GM13977 (cell line): ENCODE results near the gene LPIN3.
"Not testable (repeated sequence)": the region's sequence is repeated elsewhere in the genome, so short reads cannot be mapped to it uniquely, and the experiment has no call there.

Experiments used
- DNase-seq: peaks from one replicate; pipeline ENCODE4 v3.0.0; 2012; ENCODE audit warnings: low spot score
- in situ Hi-C: fragments of 300-500 bp; cut with MboI; formaldehyde crosslinking; loops from one replicate; pipeline ENCODE4 v1.12.0; 2022; ENCODE audit warnings: low sequenced_read_pairs, low pct_unique_long_range_greater_than_20kb, mixed read lengths, inconsistent platforms; ENCODE audit not compliant: unreplicated experiment
- TF ChIP-seq, protein P1 (sequence below): IDR thresholded peaks from 2 replicates; pipeline ENCODE4 v1.5.1; 2012; ENCODE audit warnings: mild to moderate bottlenecking, control low read depth; ENCODE audit not compliant: insufficient read depth; ENCODE audit errors: extremely low read depth, missing control alignments

Gene LPIN3

DNA sequence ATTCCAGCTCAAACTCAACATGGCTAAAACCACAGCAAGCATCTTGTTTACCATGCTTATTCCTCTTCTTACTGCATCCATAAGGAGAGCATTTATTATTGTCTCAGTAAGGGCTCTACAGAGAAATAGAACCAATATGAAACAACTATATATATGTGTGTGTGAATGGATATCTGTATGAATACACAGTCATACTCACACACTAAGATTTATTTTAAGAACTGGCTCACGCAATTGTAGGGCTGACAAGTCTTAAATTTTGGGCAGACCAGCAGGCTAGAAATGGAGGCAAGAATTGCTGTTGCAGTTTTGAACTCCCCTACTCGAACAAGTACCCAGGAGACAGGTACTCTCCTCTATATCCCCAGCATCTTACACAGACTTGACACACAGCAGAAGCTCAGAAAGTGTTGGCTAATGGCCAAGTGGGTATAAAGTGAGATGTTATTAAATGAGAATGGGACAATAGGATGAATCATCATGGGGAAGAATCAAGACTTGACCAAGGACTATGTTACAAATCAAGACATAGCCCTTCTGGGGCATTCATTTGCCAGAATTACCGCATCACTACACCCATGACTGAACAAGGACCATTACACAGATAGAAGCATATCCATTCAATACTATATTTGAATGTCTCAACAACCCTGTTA is 36.1 kb upstream of the LPIN3 start:
- in situ Hi-C loops, result no loop called here
- DNase-seq, result no peak
- TF ChIP-seq, protein P1, sequence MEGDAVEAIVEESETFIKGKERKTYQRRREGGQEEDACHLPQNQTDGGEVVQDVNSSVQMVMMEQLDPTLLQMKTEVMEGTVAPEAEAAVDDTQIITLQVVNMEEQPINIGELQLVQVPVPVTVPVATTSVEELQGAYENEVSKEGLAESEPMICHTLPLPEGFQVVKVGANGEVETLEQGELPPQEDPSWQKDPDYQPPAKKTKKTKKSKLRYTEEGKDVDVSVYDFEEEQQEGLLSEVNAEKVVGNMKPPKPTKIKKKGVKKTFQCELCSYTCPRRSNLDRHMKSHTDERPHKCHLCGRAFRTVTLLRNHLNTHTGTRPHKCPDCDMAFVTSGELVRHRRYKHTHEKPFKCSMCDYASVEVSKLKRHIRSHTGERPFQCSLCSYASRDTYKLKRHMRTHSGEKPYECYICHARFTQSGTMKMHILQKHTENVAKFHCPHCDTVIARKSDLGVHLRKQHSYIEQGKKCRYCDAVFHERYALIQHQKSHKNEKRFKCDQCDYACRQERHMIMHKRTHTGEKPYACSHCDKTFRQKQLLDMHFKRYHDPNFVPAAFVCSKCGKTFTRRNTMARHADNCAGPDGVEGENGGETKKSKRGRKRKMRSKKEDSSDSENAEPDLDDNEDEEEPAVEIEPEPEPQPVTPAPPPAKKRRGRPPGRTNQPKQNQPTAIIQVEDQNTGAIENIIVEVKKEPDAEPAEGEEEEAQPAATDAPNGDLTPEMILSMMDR, result no peak

DNA sequence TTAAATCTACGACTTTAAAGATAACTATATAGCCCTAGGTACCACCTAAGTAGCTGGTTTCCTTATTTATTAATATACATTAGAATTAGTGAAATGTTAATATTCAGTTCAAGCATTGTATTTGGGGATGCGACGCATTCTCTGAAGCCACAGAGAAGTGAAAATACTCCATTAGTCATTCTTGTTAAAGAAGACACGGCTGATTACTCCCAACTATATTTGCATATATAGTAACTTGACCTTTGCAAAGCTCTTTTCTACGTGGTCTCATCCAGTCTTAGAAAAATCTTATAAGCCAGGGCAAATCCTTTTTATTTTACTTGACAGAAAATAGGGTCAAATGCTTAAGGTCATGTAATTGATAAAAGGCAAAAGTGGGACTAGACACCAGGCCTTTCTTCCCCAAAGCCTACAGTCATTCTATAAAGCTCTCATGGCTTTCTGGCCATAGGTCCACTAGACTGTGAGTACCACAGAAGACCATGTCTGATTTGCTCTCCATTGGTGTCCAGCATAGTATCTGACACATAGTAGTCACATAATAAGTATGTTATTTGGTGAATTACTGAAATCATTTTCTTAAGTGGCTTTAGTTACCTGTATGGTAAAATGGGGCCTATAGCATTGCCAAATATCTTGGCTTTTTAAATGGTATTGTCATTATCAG is 34.4 kb upstream of the LPIN3 start:
- TF ChIP-seq, protein P1, result no peak

GRCh38 chr20:41307021-41307420 is 33.6 kb upstream of the LPIN3 start:
- TF ChIP-seq, protein P1, result no peak
- no peak for DNase-seq
- in situ Hi-C loops, result no loop called here

More for the DNA sequence above, 34.4 kb upstream of the LPIN3 start:
- in situ Hi-C loops, result no loop called here
- DNase-seq, result peak; percentile 60

GRCh38 chr20:41308290-41308711 is 32.3 kb upstream of the LPIN3 start:
- no peak for DNase-seq
- in situ Hi-C loops, result no loop called here
- TF ChIP-seq, protein P1, result no peak

DNA sequence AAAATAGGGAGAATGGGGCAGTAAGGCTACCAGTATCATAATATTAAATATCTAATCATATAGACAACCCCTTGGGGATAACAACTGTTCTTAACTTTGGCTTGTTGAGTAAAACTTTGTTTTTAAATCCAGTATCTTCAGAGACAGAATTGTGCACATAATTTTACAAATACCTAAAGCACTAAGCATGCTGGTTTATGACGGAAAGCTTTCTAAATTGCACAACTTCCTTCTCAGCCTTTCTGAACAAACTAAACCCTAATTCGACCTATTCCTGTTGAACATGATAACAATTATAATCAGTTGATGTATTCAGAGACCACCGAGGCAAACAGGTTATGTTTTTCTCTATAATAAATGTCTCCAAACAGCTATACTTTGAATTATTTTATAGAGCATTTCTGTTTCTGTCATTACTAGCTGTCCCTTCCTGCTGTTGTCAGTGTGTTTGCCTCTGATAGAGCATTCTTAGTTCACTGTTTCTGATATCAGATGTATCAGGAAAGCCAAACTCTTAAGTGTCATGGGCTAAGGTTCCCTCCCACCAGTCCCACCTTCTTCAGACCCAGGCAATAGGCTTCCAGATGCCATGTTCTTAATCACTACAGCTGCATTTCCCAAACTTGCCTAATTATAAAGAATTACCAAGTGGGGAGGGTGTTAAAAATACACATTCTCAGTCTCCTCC is 31.8 kb upstream of the LPIN3 start:
- in situ Hi-C loops, result no loop called here
- no peak for DNase-seq
- TF ChIP-seq, protein P1, result no peak

- TF ChIP-seq, protein P1, result no peak
- in situ Hi-C loops, result no loop called here
- DNase-seq, result no peak
Measured at GRCh38 chr20:41309817-41310216, 30.8 kb upstream of the LPIN3 start.

DNA sequence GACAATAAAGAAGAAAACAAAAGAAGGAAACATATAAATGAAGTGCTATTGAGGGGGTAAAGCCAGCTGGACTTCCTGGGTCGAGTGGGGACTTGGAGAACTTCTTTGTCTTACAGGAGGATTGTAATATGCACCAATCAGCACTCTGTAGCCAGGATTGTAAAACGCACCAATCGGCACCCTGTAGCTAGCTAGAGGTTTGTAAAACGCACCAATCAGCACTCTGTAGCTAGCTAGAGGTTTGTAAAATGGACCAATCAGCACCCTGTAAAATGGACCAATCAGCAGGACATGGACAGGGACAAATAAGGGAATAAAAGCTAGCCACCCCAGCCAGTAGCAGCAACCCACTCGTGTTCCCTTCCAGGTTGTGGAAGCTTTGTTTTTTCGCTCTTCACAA is 28.6 kb upstream of the LPIN3 start:
- DNase-seq, in situ Hi-C loops: not testable (repeated sequence)
